Measurements from ENCODE around the gene IGHMBP2.

Gene IGHMBP2

GRCh38 chr11:68940651-68941323, 37.1 kb downstream of the IGHMBP2 start:
- no peak overlapping the region for H3K4me3 ChIP-seq (ENCODE audit: low read length)
- no peaks in the 10 kb centered on the region for H3F3A ChIP-seq (ENCODE audit: control insufficient read depth, insufficient read depth)
- no peak overlapping the region for H3K27ac ChIP-seq (ENCODE audit: low read depth, low read length)
- no peaks in the 10 kb centered on the region for H3K27me3 ChIP-seq (ENCODE audit: control insufficient read depth, low read length)
- H4K20me1 ChIP-seq (ENCODE audit: control insufficient read depth, insufficient read depth, low read depth, low read length), result no peaks in the 10 kb centered on the region
- no peaks in the 10 kb centered on the region for H3K9me2 ChIP-seq (replicated peaks; ENCODE audit: control insufficient read depth, low read length)
- no peak for TF ChIP-seq CTCF (IDR thresholded peaks at IDR 0.05; ENCODE audit: low read depth, low read length, poor library complexity, severe bottlenecking)
- no peak for TF ChIP-seq EZH2phosphoT487 (IDR thresholded peaks at IDR 0.05; ENCODE audit: borderline replicate concordance, low read length)
- H3K79me2 ChIP-seq (ENCODE audit: control insufficient read depth, low read length), result no peaks in the 10 kb centered on the region
- H3K4me2 ChIP-seq (ENCODE audit: low read length), result no peak overlapping the region
- no peaks in the 10 kb centered on the region for H3K4me1 ChIP-seq (ENCODE audit: control insufficient read depth, low read length)
- H3K9me3 ChIP-seq (ENCODE audit: control insufficient read depth, insufficient read depth, low read length), result no peaks in the 10 kb centered on the region
- H3K36me3 ChIP-seq (ENCODE audit: control insufficient read depth, low read length), result peaks cover 20% of the 10 kb centered on the region

- no peak overlapping the region for H3K4me3 ChIP-seq (ENCODE audit: low read length)
- H3K79me2 ChIP-seq (ENCODE audit: control insufficient read depth, low read length), result no peaks in the 10 kb centered on the region
- TF ChIP-seq CTCF (IDR thresholded peaks at IDR 0.05; ENCODE audit: low read depth, low read length, poor library complexity, severe bottlenecking) (no peak), EZH2phosphoT487 (IDR thresholded peaks at IDR 0.05; ENCODE audit: borderline replicate concordance, low read length) (no peak)
- H3K4me2 ChIP-seq (ENCODE audit: low read length), result no peak overlapping the region
- H3K27me3 ChIP-seq (ENCODE audit: control insufficient read depth, low read length), result no peaks in the 10 kb centered on the region
- no peaks in the 10 kb centered on the region for H3F3A ChIP-seq (ENCODE audit: control insufficient read depth, insufficient read depth)
- H3K4me1 ChIP-seq (ENCODE audit: control insufficient read depth, low read length), result no peaks in the 10 kb centered on the region
- H3K36me3 ChIP-seq (ENCODE audit: control insufficient read depth, low read length), result peaks cover 16% of the 10 kb centered on the region
- no peaks in the 10 kb centered on the region for H3K9me2 ChIP-seq (replicated peaks; ENCODE audit: control insufficient read depth, low read length)
- H3K9me3 ChIP-seq (ENCODE audit: control insufficient read depth, insufficient read depth, low read length), result no peaks in the 10 kb centered on the region
- H3K27ac ChIP-seq (ENCODE audit: low read depth, low read length), result no peak overlapping the region
- no peaks in the 10 kb centered on the region for H4K20me1 ChIP-seq (ENCODE audit: control insufficient read depth, insufficient read depth, low read depth, low read length)
These were observed 37.8 kb downstream of the IGHMBP2 start for GRCh38 chr11:68941324-68942094.

GRCh38 chr11:68942095-68942620, 38.5 kb downstream of the IGHMBP2 start:
- no peak for TF ChIP-seq CTCF (IDR thresholded peaks at IDR 0.05; ENCODE audit: low read depth, low read length, poor library complexity, severe bottlenecking)
- TF ChIP-seq EZH2phosphoT487 (IDR thresholded peaks at IDR 0.05; ENCODE audit: borderline replicate concordance, low read length), result no peak
- peaks cover 11% of the 10 kb centered on the region; the same call in 1 of the 2 replicates for H3K36me3 ChIP-seq (ENCODE audit: control insufficient read depth, low read length)
- H3K27ac ChIP-seq (ENCODE audit: low read depth, low read length), result no peak overlapping the region
- H3K9me3 ChIP-seq (ENCODE audit: control insufficient read depth, insufficient read depth, low read length), result no peaks in the 10 kb centered on the region
- H4K20me1 ChIP-seq (ENCODE audit: control insufficient read depth, insufficient read depth, low read depth, low read length), result no peaks in the 10 kb centered on the region
- no peaks in the 10 kb centered on the region for H3F3A ChIP-seq (ENCODE audit: control insufficient read depth, insufficient read depth)
- no peaks in the 10 kb centered on the region for H3K9me2 ChIP-seq (replicated peaks; ENCODE audit: control insufficient read depth, low read length)
- no peak overlapping the region for H3K4me3 ChIP-seq (ENCODE audit: low read length)
- no peaks in the 10 kb centered on the region for H3K4me1 ChIP-seq (ENCODE audit: control insufficient read depth, low read length)
- H3K27me3 ChIP-seq (ENCODE audit: control insufficient read depth, low read length), result no peaks in the 10 kb centered on the region
- no peaks in the 10 kb centered on the region for H3K79me2 ChIP-seq (ENCODE audit: control insufficient read depth, low read length)
- no peak overlapping the region for H3K4me2 ChIP-seq (ENCODE audit: low read length)
